GM18502 (cell line): Measurements from ENCODE around the gene SRGAP3.

Source experiments
- ATAC-seq: cut with Tn5 transposase; IDR thresholded peaks from one replicate; pipeline ENCODE4 v1.9.1; 2021; ENCODE audit warnings: mild to moderate bottlenecking; ENCODE audit not compliant: unreplicated experiment, poor library complexity

SRGAP3 gene

DNA sequence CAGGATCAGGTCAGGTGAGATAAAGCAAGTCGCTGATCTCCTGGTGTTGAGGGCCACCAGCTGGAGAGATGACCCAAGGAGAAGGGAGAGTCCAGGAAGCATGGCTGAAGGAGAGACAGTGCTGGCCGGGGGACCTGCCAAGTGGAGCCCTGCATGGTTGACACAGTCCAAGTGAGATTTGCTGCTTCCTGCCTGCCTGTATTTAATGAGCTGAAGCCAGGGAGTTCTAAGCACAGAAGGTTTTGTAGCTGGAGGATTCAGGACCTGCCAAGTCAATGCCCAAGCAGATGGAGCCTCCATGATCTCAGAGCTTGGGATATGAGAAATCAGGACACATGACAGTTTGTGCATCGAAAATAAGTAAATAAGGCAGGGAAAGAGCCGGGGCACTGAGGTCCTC is 125.6 kb downstream of the SRGAP3 start:
- ATAC-seq, result no peak

DNA sequence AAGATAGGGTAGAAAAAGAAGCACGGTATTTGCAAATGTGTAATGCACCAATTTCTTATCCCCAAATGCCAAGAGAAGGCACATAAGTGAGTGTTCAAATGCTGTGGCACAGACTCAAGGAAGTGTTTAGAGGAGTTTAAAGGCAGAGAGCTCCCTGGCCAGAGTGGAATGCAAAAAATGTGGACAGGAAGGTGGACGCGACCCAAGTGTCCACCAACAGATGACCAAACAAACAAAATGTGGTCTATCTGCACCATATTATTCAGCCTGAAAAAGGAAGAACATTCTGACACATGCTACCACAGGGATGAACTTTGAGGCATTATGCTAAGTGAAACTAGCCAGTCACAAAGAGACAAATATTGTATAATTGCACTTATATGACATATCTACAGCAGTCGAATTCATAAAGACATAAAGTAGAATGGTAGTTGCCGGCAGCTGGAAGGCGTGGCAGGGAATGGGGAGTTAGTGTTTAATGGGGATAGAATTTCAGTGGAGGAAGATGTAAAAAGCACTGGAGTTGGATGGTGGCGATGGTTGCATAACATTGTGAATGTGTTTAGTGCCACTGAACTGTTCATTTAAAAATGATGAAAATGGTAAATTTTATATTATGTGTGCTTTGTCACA is 126.6 kb downstream of the SRGAP3 start:
- ATAC-seq, result no peak

- no peak for ATAC-seq
Observed at GRCh38 chr3:9121366-9122001, 128.0 kb downstream of the SRGAP3 start.

GRCh38 chr3:9119331-9119730 is 130.1 kb downstream of the SRGAP3 start:
- no peak for ATAC-seq

DNA sequence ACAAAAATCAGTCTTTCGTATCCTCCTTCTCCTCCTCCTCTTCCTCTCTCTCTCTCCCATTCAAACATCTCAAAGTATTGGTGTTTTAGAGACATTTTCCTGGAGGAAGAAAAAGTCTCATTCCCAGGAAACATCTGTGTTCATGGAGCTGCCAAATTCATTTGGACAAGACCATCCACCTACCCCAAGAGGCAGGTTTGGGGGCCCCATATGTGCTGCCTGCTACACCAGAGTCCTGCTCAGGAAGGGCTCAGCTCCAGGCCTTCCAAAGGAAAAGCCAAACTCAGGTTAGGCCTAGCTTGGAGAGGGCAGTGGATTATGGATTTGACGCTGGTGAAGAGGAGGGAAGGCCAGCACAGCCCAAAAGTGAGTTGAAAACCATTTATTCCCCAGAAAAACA is 131.2 kb downstream of the SRGAP3 start:
- no peak for ATAC-seq

DNA sequence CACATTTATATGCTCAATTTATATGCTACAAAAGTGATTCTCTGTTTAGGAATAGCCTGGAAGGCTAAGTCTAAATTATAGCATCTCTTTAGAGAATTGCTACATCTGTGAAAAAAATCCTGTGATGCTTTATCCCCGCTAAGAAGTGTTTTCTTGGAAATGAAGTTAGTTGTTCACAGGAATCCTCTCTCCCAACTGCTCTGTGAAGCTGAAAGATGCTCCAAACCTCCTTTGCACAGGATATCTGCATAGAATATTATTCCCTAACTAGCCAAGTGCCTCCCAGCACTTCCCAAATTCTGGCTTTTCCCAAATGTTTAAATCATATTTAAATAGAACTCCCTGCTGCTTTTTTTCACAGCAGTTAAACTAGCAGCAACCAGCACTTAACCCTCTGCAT is 132.2 kb downstream of the SRGAP3 start:
- ATAC-seq, result no peak

DNA sequence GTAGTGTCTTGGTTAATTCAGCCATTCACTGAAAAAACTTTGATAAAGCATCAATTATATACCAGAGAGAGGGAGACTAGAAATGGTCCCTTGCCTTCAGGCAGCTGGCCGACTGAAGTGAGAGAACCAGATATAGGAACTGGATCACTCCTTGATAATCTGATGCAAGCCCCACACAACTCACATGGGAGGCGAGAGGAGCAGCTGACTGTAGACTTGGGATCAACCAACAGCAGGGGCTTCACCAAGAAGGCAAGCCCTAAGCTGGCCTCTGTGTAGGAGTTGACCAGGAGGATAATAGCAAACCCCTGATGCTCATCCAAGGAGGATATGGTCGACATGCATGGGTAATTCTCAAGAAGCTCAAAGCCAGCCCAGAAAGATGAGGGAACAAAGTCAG is 133.1 kb downstream of the SRGAP3 start:
- no peak for ATAC-seq

GRCh38 chr3:9115336-9115735 is 134.1 kb downstream of the SRGAP3 start:
- no peak for ATAC-seq

GRCh38 chr3:9113040-9113439 is 136.4 kb downstream of the SRGAP3 start:
- ATAC-seq, result no peak

DNA sequence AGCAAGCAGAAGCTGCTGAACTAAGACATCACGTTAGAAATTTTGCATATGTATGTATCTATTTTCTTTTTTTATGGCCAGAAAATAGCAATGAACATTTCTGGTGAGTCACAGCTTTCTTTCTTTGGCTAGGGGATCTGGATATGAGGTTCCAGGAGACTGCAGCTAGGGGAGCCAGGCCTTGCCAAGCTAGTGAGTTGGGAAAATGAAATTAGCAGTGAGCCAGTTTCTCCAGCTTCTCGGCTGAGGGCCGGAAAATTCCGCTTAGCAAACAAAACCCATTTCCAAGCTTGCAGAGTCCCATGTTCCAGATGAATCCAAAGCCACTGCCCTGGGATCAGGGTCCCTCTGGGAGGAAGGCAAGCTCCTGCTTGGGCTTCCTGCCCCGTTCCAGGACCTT is 137.6 kb downstream of the SRGAP3 start:
- no peak for ATAC-seq

DNA sequence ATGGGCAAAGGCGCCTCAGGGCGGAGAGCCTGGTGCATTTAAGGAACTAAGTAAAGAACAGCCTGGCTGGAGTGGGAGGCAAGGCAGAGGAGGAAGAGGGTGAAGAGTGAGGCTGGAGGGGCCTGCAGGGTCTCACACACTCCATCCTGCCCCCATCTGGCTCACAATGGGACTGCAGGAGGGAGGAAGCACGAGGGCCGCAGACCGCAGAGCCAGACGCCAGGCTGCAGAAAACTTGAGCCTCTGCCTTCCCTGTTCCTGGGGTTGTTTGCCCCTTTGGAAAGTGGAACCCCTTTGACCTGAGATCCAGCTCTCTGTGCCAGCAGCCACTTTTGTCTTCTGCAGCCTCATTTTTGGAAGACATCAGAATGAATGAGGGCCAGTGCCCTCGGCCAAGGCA is 138.0 kb downstream of the SRGAP3 start:
- no peak for ATAC-seq

GRCh38 chr3:9110802-9111201 is 138.6 kb downstream of the SRGAP3 start:
- no peak for ATAC-seq

DNA sequence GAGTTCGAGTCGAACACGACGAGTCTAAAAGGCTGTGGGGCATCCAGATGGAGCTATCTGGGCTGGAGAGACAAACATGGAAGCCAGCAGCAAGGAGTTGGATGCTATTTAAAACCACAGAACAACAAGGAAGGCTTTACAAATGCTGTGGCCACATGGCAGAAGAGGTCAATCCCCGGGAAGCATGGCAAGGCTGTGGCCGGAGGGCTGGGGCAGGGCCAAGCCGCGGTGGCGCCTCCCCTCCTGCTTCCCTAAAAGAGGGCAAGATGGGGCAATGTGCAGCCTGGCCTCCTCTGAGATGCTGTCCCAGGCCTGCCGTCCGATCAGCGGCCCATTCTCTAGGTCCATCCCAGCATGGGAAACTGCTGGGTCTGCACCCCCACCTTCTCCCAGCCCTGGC is 139.1 kb downstream of the SRGAP3 start:
- ATAC-seq, result no peak

DNA sequence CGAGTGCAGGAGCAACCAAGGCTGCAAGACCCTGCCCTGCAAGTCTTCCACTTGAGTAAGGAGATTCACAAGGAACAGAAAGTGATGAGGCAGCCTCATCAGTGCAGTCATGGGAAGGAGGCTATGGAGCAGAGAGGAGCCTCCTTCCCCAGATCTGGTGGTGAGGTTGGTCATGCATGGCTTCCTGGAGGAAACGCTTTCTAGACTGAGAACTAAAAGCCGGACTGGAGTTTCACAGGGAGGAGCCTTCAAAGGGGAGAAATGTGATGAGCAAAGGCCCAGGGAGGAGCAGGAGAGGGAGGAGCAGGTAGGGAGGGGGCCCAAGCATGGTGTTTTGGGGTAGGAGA is 139.9 kb downstream of the SRGAP3 start:
- ATAC-seq, result no peak

- no peak for ATAC-seq
Observed at GRCh38 chr3:9108876-9109567, 140.4 kb downstream of the SRGAP3 start.

DNA sequence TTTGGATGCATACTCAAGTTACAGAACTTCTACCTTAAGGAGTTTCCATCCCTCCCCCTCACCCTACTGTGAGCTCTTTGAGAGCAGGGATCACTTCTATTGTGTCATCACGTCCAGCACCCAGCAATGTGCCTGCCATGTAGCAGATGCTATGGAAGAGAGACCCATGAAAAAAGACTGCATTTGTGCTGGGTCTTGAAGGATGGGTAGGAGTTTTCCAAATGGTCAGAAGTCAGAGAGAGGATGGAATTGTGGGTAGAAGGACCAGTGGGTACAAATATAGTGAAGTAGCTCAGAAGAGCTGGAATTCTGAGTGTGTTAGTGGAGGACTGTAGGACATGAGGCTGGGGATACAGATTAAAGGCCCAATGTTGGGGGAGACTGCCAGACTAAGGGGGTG is 141.7 kb downstream of the SRGAP3 start:
- ATAC-seq, result no peak

GRCh38 chr3:9105421-9105820 is 144.0 kb downstream of the SRGAP3 start:
- no peak for ATAC-seq

- no peak for ATAC-seq
Observed at GRCh38 chr3:9104121-9104520, 145.3 kb downstream of the SRGAP3 start.

GRCh38 chr3:9102240-9102981 is 147.0 kb downstream of the SRGAP3 start:
- ATAC-seq, result no peak

GRCh38 chr3:9101286-9101685 is 148.2 kb downstream of the SRGAP3 start:
- no peak for ATAC-seq

- no peak for ATAC-seq
Observed at GRCh38 chr3:9100513-9100894, 148.9 kb downstream of the SRGAP3 start.
